ENCODE measurements around the gene EEF1AKMT1.

The EEF1AKMT1 gene

DNA sequence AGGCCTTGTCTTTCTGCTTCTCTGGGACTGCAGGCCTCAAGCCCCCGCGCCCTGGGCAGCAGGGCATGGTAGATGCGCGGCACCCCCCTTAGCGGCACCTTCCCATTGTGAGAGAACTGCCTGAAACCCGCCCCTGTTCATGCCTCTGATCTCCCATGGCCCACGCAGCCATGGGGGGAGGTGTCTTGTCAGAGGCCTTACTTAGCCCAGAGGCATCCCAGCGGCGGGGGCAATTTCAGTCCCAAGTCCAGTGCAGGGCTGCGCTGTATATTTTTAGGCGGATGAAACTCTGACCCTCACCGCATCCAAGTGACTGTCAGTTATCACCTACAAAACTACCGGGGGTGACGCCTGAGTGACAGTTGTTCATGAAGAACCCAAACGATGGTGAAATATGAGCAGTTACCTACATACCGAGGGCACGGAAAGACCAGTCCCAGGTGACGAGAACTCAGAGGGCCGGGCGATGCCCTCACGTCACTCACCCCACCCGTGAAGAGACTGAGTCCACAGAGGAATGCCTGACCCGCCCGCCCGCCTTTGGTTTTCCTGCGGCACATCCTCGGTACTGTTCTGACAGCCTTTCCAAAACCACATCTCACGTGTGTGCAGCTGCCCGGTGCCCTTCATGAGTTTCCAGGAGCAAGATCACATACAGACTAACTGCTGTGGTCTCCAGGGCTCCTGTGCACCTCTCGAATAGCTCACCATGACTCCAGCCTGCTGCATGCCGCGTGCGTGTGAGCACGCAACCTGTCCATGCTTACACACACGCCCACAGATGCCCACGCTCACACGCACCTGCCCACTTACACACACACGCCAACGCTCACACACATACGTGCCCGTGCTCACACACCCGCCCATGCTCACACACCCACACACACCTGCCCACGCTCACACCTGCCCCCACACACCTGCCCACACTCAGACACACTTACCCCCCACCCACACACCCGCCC lies 55.9 kb downstream of the EEF1AKMT1 start:
- DNase-seq: no peak

DNA sequence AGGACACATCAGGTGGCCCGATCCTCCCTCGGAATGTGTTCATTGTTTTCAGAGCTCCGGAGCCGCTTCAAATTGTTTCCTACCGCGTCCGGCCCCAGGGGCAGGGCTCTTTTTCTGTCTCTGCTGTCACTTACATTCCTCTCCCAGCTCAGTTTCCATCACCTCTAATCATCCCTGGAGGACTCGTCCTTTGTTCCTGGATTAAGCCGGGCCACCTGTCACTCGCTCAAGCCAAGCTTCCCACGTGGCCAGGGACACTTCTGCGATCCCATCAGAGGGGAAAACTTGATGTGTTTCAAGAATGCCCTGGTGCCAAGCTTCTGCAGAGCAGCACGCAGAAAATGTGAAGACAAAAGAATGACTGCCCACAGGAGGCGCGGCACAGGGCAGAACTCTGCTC lies 56.8 kb downstream of the EEF1AKMT1 start:
- DNase-seq: no peak

DNA sequence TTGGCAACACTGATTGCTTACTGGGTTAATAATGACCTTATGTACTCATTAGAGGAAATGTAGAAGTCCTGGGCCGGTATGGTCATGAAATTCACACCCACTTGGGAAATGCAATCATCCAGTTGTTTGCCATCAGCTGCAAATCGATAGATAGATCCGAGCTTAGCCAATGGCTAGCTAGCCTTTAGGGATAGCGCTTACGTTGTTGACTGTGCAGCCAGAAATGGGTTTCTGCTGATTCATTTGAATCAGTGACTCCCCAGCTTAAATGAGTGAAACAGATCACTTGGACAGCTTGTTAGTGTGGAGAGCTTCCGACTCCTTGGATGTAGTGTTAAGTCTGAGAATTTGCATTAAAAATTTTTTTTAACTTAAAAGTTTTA lies 58.4 kb downstream of the EEF1AKMT1 start:
- no peak for DNase-seq

DNA sequence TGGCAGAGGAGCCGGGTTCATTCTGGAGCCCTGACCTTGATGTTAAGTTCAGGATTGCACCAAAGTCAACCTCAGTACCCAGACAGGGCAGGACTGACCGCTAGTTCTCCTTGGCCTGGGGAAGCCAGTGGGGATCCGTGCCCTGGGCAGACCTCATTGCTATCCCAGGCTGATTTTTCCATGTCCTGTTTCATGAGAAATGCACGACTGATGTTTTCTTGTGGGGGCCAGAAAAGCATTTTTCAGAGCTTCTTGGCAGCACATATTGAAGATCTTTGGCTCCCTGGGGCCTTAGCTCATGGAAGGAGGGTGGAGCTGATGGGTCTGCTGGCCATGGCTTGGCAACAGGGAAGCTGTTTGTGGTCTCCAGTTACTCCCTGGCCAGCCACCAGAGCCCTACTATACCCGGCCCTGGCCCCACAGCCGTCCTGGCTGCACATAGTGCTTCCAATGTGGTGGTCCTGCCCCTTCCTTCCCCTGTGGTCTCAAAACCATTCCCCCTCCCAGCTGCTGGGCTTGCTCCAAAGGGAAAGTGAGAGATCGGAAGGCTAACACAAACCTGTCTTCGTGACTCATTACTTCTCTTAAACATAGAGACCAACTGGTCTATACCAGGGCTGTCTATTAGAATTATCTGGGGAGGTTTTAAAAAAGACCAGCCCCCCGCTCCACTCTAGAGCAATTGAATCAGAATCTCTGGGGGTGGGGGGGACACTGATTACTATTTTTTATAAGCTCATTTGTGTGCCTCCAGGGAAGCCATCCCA lies 59.0 kb downstream of the EEF1AKMT1 start:
- DNase-seq: no peak

DNA sequence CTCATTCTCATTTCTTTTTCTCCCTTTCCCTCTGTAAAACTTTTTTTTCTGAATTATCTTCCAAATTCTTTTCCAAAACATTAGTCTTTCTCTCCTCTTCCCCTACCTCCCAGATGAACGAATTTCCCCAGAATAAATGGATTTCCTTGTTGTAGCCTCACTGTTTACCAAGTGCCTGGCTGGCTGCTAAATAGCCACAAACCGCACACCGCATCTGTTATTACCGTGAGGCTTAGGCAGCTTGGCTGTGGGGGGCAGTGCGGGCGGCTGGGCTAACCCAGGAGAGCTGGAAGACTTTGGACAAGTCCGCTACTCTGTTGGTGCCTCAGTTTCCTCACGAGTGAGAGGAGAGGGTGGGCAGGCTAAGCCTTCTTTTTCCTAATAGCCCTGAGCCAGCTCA lies 59.6 kb downstream of the EEF1AKMT1 start:
- no peak for DNase-seq

DNA sequence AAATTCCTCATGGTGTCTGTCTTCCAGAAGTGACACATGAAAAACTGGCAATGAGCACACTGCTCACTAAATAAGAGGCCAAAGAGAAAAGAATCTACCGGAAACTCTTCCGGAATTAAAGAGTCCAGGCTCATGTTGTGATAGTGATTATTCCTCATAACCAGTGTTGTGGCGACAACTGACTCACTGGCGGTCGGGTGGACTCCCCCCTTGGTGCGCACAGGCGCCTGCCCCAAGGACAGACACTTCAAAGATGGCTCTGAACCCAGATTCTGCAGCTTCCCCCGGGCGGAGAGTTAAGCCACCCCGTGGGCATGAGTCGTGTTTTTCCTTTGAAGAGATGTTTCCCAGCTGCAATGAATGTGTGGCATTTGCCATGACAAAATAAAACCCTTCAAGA lies 60.0 kb downstream of the EEF1AKMT1 start:
- DNase-seq: no peak

DNA sequence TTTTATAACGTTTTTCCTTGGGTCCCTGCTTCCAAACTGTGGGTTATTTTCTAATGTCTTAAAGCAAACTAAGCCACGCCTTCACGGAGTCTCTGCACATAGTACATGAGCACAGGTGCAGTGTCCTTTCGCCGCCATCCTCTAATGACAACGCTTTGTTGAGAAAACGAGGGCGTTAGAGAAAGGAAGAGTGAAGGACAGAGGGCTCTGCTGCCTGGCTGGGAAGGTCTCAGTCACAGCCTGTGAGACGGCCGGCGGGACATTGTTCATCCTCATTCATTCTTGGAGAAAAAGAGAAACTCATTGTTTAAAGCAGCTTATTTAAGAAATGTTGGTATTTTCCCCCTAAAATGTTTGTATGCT lies 60.8 kb downstream of the EEF1AKMT1 start:
- no peak for DNase-seq

DNA sequence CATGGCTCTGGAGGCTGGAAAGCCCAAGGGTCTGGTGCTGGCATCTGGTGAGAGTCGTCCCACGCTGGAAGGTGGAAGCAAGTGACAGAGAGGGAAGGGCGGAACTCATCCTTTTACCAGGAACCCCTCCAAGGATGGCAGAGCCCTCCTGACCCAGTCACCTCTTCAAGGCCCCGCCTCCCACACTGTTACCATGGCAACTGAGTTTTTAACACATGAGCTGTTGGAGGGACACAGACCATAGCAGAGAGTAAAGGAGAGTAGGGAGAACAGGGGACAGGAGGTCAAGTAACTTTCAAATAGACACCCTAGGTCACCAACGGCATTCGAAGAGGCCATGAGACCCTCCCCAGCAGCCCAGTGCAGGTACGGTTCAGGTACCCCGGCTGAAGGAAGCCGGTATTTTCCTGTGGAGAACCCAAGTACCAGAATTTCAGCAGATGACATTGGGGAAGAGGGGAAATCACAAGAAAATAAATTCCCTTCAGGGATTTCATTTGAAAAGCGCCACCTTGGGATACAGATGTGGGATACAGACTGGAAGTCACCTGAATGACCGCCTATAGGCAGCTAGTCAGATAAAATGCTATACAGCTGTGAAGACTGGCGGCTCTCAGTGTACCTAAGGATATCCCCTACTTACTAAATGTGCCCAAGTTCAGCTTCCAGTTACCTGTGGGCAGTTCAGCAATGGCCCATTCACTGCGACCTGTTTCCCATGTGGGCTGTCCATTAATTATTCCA lies 62.3 kb downstream of the EEF1AKMT1 start:
- DNase-seq: no peak

DNA sequence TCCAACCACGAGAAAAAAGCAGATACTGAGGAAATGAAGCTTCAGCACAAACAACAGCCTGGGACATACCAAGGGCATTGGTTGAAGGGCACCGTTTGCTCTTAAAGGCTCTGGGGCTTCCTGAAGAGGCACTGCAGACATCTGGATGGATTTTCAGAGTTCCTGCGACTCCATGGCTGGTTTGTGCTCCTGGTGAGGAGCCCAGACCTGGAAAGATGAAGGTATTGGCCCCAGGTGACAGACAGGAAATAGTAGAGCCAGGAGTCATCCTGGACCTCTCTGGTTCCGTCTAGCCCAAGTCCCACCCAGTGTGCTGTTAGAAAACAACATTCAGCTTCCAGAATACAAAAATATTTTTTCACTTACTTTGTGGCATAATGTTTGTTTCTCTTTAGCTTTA lies 64.0 kb downstream of the EEF1AKMT1 start:
- no peak for DNase-seq

DNA sequence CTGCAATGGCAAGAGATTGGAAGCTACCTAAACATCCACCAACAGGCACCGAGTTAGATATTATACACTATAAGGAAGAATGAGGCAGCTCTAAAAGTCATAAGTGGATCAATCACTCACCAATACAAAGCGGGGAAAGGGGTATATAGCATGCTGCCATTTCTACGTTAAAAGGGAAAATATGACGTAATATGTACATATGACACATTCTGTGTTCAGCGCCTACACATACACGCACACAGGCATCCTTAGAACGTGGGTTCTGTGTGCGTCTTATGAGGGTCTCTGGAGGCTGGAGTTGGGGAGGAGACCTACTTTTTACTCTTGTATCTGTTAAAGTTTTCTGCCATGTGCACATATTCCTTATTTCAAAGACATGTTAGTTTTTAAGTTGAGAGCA lies 64.4 kb downstream of the EEF1AKMT1 start:
- DNase-seq: no peak

DNA sequence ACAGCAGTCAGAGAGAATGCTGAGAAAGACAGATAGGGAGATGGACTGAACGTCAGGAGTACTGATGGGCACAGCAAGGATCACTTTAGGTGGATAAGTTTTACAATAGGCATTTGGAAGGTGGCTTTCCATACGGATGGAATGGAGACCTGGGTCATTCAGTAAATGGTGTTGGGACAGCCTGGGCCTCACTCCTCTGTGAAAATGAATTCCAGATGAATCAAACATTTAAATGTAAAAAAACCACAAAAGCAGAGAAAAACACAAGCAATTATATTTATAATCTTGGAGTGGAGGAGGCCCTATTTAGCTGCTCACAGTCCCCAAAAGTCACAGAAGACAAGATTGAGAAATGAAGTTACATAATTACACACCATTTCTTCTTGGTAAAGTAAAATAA lies 65.5 kb downstream of the EEF1AKMT1 start:
- DNase-seq: no peak

DNA sequence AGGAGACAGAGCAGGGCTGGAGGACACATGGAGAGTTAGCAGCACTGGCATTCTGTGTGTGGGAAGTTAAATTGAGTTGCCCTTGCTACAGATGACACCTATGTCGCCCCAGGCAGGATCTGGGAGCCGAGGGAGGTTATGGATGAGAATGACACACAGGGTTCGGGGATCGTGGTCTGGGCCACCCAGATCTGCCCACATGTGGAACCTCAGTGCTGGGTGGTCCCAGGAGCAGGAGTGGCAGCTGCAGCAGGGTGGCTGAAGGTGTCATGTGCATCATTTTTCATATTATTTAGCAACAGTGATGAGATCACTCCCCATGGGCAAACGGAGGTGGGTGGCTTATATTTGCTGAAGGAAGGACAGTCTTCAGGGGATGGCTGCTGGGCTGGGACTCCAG lies 67.1 kb downstream of the EEF1AKMT1 start:
- no peak for DNase-seq

DNA sequence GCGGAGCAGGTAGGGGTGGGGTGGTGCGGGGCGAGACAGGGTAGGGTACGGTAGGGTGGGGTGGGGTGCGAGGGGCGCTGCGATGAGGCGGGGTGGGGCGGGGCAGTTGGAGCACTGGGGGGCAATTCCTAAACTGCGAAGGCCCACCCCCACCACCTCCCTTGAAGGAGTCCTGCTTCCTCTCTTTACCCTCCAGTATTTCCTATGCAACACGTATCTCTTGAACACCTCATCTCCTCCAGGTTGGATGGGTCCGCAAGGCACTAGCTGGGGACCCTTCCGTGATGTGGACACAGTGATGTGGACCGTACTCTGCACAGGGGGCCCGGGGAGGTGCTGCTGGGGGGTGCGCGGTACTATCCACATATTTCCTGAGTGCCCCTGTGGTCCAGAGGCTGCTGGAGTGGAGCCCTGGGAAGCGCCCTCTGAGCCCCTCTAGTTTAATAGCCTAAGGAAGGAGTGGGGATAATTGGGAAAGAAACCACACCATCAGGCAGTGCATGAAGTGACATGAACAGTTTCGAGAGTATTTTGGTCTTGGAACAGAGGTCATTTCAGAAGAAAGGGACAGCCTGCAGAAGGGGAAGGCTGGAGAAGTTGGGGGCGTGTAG lies 69.2 kb downstream of the EEF1AKMT1 start:
- no peak for DNase-seq

DNA sequence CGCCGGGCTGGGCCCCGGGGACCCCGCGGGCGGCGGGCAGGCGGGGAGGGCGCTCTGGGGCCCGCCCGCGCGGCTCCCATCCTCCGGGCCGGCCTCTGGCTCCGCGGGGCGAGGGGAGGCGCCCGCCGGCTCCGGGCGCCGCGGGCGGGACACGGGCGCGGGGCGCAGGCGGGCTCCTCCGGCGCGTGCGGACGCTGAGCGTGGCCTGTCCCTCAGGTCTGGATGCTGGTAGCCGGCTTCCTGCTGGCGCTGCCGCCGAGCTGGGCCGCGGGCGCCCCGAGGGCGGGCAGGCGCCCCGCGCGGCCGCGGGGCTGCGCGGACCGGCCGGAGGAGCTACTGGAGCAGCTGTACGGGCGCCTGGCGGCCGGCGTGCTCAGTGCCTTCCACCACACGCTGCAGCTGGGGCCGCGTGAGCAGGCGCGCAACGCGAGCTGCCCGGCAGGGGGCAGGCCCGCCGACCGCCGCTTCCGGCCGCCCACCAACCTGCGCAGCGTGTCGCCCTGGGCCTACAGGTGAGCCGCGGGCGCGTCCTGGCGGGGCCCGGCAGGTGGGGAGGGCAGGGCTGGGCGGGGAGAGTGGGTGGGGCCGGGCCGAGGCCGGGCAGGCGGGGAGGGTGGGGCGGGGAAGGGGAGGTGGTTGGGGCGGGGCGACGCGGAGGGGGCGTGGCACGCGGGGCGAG lies 69.8 kb downstream of the EEF1AKMT1 start:
- peak; percentile 63 for DNase-seq

DNA sequence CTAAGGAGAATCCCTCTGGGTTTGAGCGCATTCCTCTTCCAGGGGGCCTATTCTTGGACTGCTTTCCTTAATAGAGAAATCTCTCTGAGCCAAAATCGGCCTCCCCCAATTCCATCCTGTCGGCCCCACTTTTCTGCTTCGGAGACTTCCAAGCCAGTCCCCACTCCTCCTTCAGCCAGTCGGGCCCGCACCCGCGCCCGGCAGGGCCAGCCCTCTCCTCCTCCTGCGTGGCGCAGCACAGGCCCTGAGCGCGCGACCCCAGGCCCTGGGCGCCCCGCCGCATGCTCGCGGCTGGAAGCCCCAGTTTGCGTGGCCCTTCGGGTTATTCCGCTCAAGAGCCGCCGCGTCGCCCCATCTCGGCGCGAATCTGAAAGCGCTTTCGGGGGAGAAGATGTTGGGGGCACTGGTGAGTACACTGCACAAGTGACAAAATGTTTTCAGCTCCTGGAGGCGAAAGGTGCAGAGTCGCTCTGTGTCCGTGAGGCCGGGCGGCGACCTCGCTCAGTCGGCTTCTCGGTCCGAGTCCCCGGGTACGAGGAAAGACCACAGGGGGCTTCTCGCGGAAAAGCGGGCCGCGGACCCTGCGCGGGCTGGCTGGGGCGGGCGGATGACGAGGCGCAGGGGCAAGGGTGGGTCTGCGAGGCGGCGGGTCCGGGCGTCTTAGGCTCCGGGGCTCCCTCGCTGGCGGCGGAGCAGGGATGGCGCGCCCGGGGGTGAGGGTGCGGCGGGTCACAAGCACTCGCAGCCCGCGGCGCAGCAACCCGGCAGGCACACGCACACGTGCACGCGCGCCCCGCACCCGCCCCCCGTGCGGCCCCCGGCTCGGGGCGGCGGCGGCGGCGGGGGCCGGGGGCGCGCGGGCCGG lies 70.6 kb downstream of the EEF1AKMT1 start, which contains the start of gene IL17D:
TSS of gene IL17D (plus strand) at position 785 of the 865 bp plus-strand sequence. CDS start 303 bp downstream, outside the sequence.
- DNase-seq: no peak

DNA sequence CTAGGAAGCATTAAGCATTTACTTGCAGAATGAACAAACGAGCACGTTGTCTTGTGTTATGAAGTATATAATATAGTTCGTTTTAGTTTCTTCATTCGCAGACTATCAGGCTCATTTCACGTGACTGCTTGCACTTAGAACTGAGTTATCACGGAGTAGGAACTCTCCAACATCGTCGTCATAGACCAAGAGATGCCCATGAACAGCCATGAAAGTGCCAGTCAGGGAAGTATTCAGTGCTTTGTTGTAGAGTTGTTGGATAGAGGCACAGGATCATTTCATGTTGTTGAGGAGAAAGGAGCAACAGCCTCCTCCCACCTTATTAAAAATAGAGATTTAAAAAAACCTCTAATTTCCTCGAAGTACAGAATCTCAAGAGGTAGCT lies 71.2 kb downstream of the EEF1AKMT1 start:
- no peak for DNase-seq

DNA sequence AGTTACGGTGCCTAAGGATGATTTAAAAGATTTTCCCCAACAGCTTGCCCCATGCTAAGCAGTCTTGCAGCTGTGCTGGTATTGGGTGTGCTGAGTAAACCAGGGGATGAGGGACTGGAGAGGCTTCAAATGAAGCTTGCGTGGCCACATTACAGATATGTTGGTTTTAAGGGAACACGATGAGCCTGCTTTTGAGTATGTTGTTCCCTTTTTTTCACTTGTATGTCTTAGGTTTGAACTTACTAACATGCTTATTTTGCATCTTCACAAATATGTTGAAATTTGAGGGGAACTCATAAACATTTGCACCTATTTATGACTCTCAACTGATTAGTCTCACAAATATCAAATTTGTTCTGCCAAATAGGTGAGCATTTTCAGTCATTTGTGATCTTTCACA lies 72.3 kb downstream of the EEF1AKMT1 start:
- no peak for DNase-seq

DNA sequence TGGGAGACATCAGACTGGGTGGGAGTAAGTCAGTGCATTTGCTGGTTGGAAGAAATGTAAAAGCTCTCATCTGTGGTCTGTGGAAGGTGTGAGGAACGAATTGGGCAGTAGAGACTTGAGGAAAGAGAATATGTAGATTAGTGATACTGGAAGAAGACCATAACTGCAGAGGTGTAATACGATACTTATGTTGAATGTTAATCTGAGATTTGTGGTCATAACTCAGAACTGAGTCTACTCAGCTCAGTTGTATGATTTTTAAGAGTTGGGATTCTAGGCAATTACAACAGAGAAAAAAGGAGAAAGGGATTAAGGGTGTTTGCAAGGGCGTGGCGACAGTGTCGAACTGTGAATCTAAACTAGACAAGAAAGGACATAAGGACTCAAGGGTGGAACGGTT lies 73.5 kb downstream of the EEF1AKMT1 start:
- no peak for DNase-seq

DNA sequence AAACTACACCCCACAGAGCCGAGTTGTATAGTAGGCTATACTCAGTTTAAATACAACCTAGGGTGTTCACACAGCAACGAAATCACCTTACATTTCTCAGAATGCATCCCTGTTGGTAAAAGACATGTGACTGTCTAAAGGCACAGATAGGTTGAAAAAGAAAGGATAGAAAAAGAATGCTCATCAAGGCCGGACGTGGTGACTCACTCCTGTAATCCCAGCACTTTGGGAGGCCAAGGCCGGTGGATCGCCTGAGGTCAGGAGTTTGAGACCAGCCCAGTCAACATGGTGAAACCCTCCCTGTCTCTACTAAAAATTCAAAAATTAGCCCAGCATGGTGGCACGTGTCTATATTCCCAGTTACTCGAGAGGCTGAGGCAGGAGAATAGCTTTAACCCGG lies 74.0 kb downstream of the EEF1AKMT1 start:
- DNase-seq: no peak

DNA sequence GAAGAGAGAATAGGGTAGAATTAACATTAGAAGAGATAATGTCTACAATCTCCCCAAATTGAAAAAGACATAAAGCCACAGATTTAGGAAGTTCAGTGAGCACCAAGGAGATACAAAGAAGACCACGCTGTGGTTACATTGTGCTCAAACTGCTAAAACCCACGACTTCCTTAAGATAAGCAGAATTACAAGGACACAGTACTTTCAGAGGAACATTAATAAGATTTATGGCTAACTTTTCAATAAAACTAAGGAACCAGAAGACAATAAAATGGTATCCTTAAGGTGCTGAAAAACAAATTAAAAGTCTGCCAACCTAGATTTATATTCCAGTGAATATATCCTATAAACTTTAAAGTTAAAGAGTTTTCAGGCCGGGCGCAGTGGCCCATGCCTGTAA lies 77.7 kb downstream of the EEF1AKMT1 start:
- DNase-seq: no peak

DNA sequence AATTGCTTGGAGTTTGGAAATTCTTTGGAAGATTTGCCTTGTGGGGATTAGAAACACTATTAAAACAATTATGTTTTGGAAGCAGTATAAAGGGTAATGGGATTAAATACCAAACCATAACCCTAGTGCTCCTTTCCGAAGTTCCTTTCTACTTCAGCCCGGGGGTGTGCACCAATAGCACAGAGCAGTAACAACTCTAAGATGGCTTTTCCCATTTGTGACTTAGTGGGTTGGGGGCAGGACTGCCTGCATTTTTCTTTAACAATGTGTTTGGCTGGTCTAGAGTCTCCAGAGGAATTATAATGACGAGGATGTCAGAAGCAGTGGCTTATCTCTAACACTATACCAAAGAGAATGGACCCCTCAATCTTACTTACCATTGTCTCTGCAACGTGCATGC lies 82.1 kb downstream of the EEF1AKMT1 start:
- DNase-seq: no peak

All from NCI-H1436 (cell line).